Lower leg skin (tissue), 3 donors: Measurements from ENCODE around the gene KIF17.

Experiments used
- POLR2A ChIP-seq, 2 donors: fragments of 450-650 bp; IDR thresholded peaks; one replicate each; pipeline ENCODE4 v1.6.1; 2016 to 2017; ENCODE audit warnings: antibody characterized with exemption in 2 of 2, mild to moderate bottlenecking in 1 of 2, moderate library complexity in 1 of 2
- TF ChIP-seq, protein P1 (sequence below), 3 donors: fragments of 450-650 bp; IDR thresholded peaks; one replicate each; pipeline ENCODE4 v1.5.1; 2016; ENCODE audit warnings: antibody characterized with exemption in 3 of 3, mild to moderate bottlenecking in 3 of 3, moderate library complexity in 2 of 3

- TF ChIP-seq, protein P1, sequence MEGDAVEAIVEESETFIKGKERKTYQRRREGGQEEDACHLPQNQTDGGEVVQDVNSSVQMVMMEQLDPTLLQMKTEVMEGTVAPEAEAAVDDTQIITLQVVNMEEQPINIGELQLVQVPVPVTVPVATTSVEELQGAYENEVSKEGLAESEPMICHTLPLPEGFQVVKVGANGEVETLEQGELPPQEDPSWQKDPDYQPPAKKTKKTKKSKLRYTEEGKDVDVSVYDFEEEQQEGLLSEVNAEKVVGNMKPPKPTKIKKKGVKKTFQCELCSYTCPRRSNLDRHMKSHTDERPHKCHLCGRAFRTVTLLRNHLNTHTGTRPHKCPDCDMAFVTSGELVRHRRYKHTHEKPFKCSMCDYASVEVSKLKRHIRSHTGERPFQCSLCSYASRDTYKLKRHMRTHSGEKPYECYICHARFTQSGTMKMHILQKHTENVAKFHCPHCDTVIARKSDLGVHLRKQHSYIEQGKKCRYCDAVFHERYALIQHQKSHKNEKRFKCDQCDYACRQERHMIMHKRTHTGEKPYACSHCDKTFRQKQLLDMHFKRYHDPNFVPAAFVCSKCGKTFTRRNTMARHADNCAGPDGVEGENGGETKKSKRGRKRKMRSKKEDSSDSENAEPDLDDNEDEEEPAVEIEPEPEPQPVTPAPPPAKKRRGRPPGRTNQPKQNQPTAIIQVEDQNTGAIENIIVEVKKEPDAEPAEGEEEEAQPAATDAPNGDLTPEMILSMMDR (IDR thresholded peaks at IDR 0.05): no peak
- TF ChIP-seq POLR2A (IDR thresholded peaks at IDR 0.05): no peak
Measured at GRCh38 chr1:20660847-20661206, 57.0 kb downstream of the KIF17 start.
